HCT116 (cell line): ENCODE measurements around the gene RHOG. TPM values are rescaled to one million over a fixed set of nuclear protein-coding genes. Genes with fewer than 3 reads are reported as not detected.

Experiments used
- ATAC-seq: fragments of 200-7000 bp; cut with Tn5 transposase; 2 replicates; pipeline ENCODE4 v1.9.1; 2020; ENCODE audit warnings: mild to moderate bottlenecking, moderate library complexity
- BruUV-seq: library from RNA; stranded (reverse); fragments of 400-500 nt; replicated peaks from 2 replicates; lab custom pipeline; 2021; lab: Mats Ljungman, UMichigan
- CTCF ChIA-PET: fragments of 300-600 bp; sonication (Branson Sonifier 250); formaldehyde crosslinking; loops from one replicate; lab custom pipeline; 2021; ENCODE audit warnings: antibody characterized with exemption; lab: Charles Lee
- POLR2A ChIA-PET: fragments of 300-600, 350-600 bp; sonication (Branson Sonifier 250); formaldehyde crosslinking; loops from one replicate; lab custom pipeline; 2021; ENCODE audit warnings: antibody characterized with exemption; lab: Charles Lee
- RAD21 ChIA-PET, 2 experiments: fragments of 300-600 bp; sonication (Branson Sonifier 250); formaldehyde crosslinking; loops; one replicate each; lab custom pipeline; 2023; ENCODE audit warnings: low total read pairs in 2 of 2; ENCODE audit not compliant: uncharacterized antibody in 2 of 2, unreplicated experiment in 2 of 2, low non-redundant PET in 1 of 2; lab: Charles Lee
- DNase-seq: peaks from one replicate; pipeline ENCODE4 v3.0.0-alpha.2; 2010; ENCODE audit warnings: low read depth, low spot score
- H2AFZ ChIP-seq: fragments of 200-600 bp; shearing (Covaris generic), sonication (generic); 2 replicates; pipeline ENCODE4 v1.6.1; 2017; ENCODE audit warnings: low read depth, mixed run types, mixed read lengths, antibody characterized with exemption, low read length; ENCODE audit not compliant: poor library complexity, severe bottlenecking
- H3K27ac ChIP-seq: 2 replicates; pipeline ENCODE4 v1.5.1; 2012; ENCODE audit warnings: low read depth, low read length
- H3K27me3 ChIP-seq: fragments of 200-600 bp; sonication (generic); 2 replicates; pipeline ENCODE4 v1.6.1; 2016; ENCODE audit warnings: mixed run types, low read length, mixed read lengths; ENCODE audit not compliant: insufficient read depth
- H3K36me3 ChIP-seq, 2 experiments: fragments of 200-500 bp in 1 of 2; fragments of 200-600 bp in 1 of 2; sonication (Bioruptor generic) in 1 of 2; sonication (generic) in 1 of 2; 2 replicates each; pipeline versions ENCODE4 v1.5.1 to v1.6.1; 2014 to 2016; ENCODE audit warnings: low read length in 2 of 2, inconsistent platforms in 1 of 2, mixed read lengths in 1 of 2, mixed run types in 1 of 2; ENCODE audit not compliant: insufficient read depth in 2 of 2, control insufficient read depth in 1 of 2
- H3K4me1 ChIP-seq, 2 experiments: fragments of 200-600 bp in 1 of 2; sonication (generic) in 1 of 2; 2 replicates each; pipeline versions ENCODE4 v1.5.1 to v1.6.1; 2012 to 2017; ENCODE audit warnings: low read length in 2 of 2, inconsistent platforms in 1 of 2, mild to moderate bottlenecking in 1 of 2, mixed read lengths in 1 of 2, mixed run types in 1 of 2, moderate library complexity in 1 of 2; ENCODE audit not compliant: insufficient read depth in 2 of 2, control insufficient read depth in 1 of 2
- H3K4me2 ChIP-seq: fragments of 200-600 bp; sonication (generic); 2 replicates; pipeline ENCODE4 v1.6.1; 2017; ENCODE audit warnings: mixed run types, low read length, mixed read lengths
- H3K4me3 ChIP-seq, 2 experiments: fragments of 200-600 bp in 1 of 2; sonication (generic) in 1 of 2; replicated peaks in 1 of 2; 2 replicates each; pipeline ENCODE4 v1.5.1; 2011 to 2016; ENCODE audit warnings: low read length in 2 of 2, control low read depth in 1 of 2, low read depth in 1 of 2, mild to moderate bottlenecking in 1 of 2, mixed read lengths in 1 of 2, mixed run types in 1 of 2
- H3K79me2 ChIP-seq: fragments of 200-600 bp; sonication (generic); 2 replicates; pipeline ENCODE4 v1.6.1; 2017; ENCODE audit warnings: mild to moderate bottlenecking, mixed run types, low read length, moderate library complexity, mixed read lengths; ENCODE audit not compliant: insufficient read depth
- H3K9ac ChIP-seq: fragments of 200-600 bp; sonication (generic); 2 replicates; pipeline ENCODE4 v1.6.1; 2016; ENCODE audit warnings: low read length, mixed read lengths
- H3K9me2 ChIP-seq: fragments of 200-600 bp; sonication (generic), shearing (Covaris generic); 2 replicates; pipeline ENCODE4 v1.6.1; 2017; ENCODE audit warnings: mixed run types, mild to moderate bottlenecking, moderate library complexity; ENCODE audit not compliant: insufficient read depth
- H3K9me3 ChIP-seq, 2 experiments: fragments of 200-500 bp in 1 of 2; fragments of 200-600 bp in 1 of 2; sonication (Bioruptor generic) in 1 of 2; sonication (generic) in 1 of 2; 2 replicates each; pipeline ENCODE4 v1.6.1; 2014 to 2017; ENCODE audit warnings: low read length in 2 of 2, mixed read lengths in 2 of 2, inconsistent platforms in 1 of 2, low read depth in 1 of 2, mild to moderate bottlenecking in 1 of 2, mixed run types in 1 of 2, moderate library complexity in 1 of 2; ENCODE audit not compliant: control insufficient read depth in 1 of 2, insufficient read depth in 1 of 2
- H4K20me1 ChIP-seq: fragments of 200-600 bp; sonication (generic), shearing (Covaris generic); 2 replicates; pipeline ENCODE4 v1.6.1; 2017; ENCODE audit warnings: mixed run types, mild to moderate bottlenecking, moderate library complexity; ENCODE audit not compliant: insufficient read depth
- EGR1 ChIP-seq: IDR thresholded peaks from 2 replicates; pipeline ENCODE4 v1.6.1; 2012; ENCODE audit warnings: low read depth
- EZH2 ChIP-seq: fragments of 200-600 bp; sonication (generic); IDR thresholded peaks from 2 replicates; pipeline ENCODE4 v1.6.1; 2017; ENCODE audit warnings: antibody characterized with exemption, mixed run types
- EZH2phosphoT487 ChIP-seq: fragments of 200-600 bp; IDR thresholded peaks from 2 replicates; pipeline ENCODE4 v1.6.1; 2018; ENCODE audit warnings: antibody characterized with exemption, borderline replicate concordance
- SP1 ChIP-seq: IDR thresholded peaks from 2 replicates; pipeline ENCODE4 v1.6.1; 2012; ENCODE audit warnings: low read depth
- TCF7L2 ChIP-seq: IDR thresholded peaks from 2 replicates; pipeline ENCODE4 v1.7.0; 2011; ENCODE audit warnings: borderline replicate concordance, inconsistent platforms; ENCODE audit not compliant: insufficient read depth, insufficient read length; ENCODE audit errors: extremely low read depth
- ZNF274 ChIP-seq: fragments of 200-500 bp; sonication (Bioruptor generic); IDR thresholded peaks from 2 replicates; pipeline ENCODE4 v1.6.1; 2014; ENCODE audit warnings: mild to moderate bottlenecking, low read depth, low read length, inconsistent platforms
- intact Hi-C: fragments of 100-400 bp; cut with micrococcal nuclease; formaldehyde crosslinking; loops from 2 replicates; pipeline ENCODE4 v1.10.0; 2022
- total RNA-seq: library from RNA; stranded (reverse); gene quantifications from one replicate; pipeline ENCODE4 v1.2.1, GENCODE V29; 2021; ENCODE audit not compliant: unreplicated experiment
- TF ChIP-seq, protein P1 (sequence below): IDR thresholded peaks from 2 replicates; pipeline ENCODE4 v1.6.1; 2012; ENCODE audit warnings: low read depth
- TF ChIP-seq, protein P2 (sequence below): IDR thresholded peaks from 2 replicates; pipeline ENCODE4 v1.6.1; 2011; ENCODE audit warnings: mild to moderate bottlenecking, low read length, moderate library complexity; ENCODE audit not compliant: insufficient replicate concordance; ENCODE audit errors: extremely low read depth

RHOG gene
- total RNA-seq, 1 experiment from 2014 or later, result 49.1 TPM

DNA sequence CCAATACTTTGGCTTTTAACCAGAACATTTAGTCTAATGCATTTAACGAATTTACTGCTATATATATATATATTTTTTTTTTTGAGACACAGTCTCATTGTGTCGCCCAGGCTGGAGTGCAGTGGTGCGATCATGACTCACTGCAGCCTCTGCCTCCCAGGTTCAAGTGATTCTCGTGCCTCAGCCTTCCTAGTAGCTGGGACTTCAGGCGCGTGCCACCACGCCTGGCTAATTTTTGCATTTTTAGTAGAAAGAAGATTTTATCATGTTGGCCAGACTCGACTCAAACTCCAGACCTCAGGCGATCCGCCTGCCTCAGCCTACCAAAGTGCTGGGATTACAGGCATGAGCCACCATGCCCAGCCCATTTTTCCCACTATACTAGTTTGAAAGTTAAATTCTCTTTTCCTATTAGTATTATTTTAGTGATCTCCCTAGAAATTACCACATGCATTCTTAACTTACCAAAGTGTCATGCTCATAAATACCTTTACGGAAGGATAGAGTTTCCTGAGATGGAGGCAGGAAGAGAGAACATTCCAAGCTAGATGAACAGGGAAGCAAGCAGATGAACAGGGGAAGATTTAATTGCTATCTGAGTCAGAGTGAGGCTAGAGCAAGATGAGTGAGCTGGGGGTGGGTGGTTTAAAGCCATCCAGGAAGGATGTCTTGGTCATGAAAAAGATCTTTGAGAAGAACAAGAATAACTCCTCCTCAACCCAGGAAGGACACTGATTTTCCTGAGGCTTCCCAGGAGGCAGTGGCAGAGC lies 36.8 kb downstream of the RHOG start:
- DNase-seq, result no peak
- H3K27ac ChIP-seq, result no peak overlapping the region
- TF ChIP-seq EZH2, result no peak
- TF ChIP-seq, protein P1, sequence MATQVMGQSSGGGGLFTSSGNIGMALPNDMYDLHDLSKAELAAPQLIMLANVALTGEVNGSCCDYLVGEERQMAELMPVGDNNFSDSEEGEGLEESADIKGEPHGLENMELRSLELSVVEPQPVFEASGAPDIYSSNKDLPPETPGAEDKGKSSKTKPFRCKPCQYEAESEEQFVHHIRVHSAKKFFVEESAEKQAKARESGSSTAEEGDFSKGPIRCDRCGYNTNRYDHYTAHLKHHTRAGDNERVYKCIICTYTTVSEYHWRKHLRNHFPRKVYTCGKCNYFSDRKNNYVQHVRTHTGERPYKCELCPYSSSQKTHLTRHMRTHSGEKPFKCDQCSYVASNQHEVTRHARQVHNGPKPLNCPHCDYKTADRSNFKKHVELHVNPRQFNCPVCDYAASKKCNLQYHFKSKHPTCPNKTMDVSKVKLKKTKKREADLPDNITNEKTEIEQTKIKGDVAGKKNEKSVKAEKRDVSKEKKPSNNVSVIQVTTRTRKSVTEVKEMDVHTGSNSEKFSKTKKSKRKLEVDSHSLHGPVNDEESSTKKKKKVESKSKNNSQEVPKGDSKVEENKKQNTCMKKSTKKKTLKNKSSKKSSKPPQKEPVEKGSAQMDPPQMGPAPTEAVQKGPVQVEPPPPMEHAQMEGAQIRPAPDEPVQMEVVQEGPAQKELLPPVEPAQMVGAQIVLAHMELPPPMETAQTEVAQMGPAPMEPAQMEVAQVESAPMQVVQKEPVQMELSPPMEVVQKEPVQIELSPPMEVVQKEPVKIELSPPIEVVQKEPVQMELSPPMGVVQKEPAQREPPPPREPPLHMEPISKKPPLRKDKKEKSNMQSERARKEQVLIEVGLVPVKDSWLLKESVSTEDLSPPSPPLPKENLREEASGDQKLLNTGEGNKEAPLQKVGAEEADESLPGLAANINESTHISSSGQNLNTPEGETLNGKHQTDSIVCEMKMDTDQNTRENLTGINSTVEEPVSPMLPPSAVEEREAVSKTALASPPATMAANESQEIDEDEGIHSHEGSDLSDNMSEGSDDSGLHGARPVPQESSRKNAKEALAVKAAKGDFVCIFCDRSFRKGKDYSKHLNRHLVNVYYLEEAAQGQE, result no peak
- no peak for TF ChIP-seq SP1
- no peak for TF ChIP-seq TCF7L2
- TF ChIP-seq ZNF274, result no peak
- no peak for TF ChIP-seq EZH2phosphoT487
- no peak for TF ChIP-seq EGR1
- TF ChIP-seq, protein P2, sequence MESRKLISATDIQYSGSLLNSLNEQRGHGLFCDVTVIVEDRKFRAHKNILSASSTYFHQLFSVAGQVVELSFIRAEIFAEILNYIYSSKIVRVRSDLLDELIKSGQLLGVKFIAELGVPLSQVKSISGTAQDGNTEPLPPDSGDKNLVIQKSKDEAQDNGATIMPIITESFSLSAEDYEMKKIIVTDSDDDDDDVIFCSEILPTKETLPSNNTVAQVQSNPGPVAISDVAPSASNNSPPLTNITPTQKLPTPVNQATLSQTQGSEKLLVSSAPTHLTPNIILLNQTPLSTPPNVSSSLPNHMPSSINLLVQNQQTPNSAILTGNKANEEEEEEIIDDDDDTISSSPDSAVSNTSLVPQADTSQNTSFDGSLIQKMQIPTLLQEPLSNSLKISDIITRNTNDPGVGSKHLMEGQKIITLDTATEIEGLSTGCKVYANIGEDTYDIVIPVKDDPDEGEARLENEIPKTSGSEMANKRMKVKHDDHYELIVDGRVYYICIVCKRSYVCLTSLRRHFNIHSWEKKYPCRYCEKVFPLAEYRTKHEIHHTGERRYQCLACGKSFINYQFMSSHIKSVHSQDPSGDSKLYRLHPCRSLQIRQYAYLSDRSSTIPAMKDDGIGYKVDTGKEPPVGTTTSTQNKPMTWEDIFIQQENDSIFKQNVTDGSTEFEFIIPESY, result no peak

More for the DNA sequence above, 36.8 kb downstream of the RHOG start:
- ChIA-PET RAD21 (no interaction called here), POLR2A (interaction anchor here (0.7 kb wide), 1 partner anchor 270 kb away, joined by 3 read pairs; no protein-coding TSS in a partner anchor), CTCF (no interaction called here)
- BruUV-seq, result no TSS peak
- H2AFZ ChIP-seq, result no peak overlapping the region
- 0 out of 2 replicates have a peak overlapping the region, but pooled peaks have one; percentile 14 for H3K9ac ChIP-seq
- peaks cover 0 to 21% of the 10 kb centered on the region in 2 experiments; a peak in 2 of 4 replicates for H3K4me1 ChIP-seq
- H3K9me2 ChIP-seq, result no peaks in the 10 kb centered on the region
- H3K4me3 ChIP-seq, result no peak overlapping the region
- H3K9me3 ChIP-seq, result no peaks in the 10 kb centered on the region
- H4K20me1 ChIP-seq, result no peaks in the 10 kb centered on the region
- no peaks in the 10 kb centered on the region for H3K27me3 ChIP-seq
- H3K4me2 ChIP-seq, result peak overlapping the region; percentile 51
- H3K36me3 ChIP-seq, result no peaks in the 10 kb centered on the region
- no peak for ATAC-seq
- intact Hi-C loops, result no loop called here
- H3K79me2 ChIP-seq, result no peaks in the 10 kb centered on the region
